ENCODE measurements around the gene TTLL3. TPM values are rescaled to one million over a fixed set of nuclear protein-coding genes. Genes with fewer than 3 reads are reported as not detected.
"Not testable (repeated sequence)": the region's sequence is repeated elsewhere in the genome, so short reads cannot be mapped to it uniquely, and the experiment has no call there.

Gene TTLL3
- total and polyA plus RNA-seq, 7 experiments from 2014 or later = 2.5 to 106 (median 66.0) TPM

- Mint-ChIP-seq H3K4me3 (peak overlapping the region in 1 of 10 donors; percentile 10), H3K36me3 (peaks cover 4 to 12% (median 7%) of the 10 kb centered on the region in 5 donors), H3K9me3 (no peaks in the 10 kb centered on the region), H3K4me1 (peaks cover 12 to 33% (median 23%) of the 10 kb centered on the region in 7 donors), H3K27me3 (peaks cover 0 to 5% (median 0%) of the 10 kb centered on the region in 5 donors), H3K27ac (no peak overlapping the region)
- no peak overlapping the region for H3K4me3 ChIP-seq (ENCODE audit: low read length)
- H3K9me3 ChIP-seq (ENCODE audit: control insufficient read depth in 2 of 3, low read length in 3 of 3) = no peaks in the 10 kb centered on the region
- H3K36me3 ChIP-seq (ENCODE audit: control insufficient read depth in 2 of 3, insufficient read depth in 3 of 3, low read length in 3 of 3) = peaks cover 0 to 14% (median 4%) of the 10 kb centered on the region in 3 experiments
- intact Hi-C loops (cut with micrococcal nuclease) = loop anchor here in 1 of 2 donors (10.0 kb wide), 1 partner anchor 889 kb away; no protein-coding TSS in a partner anchor
- H3K27me3 ChIP-seq (ENCODE audit: control insufficient read depth in 2 of 2, insufficient read depth in 2 of 2, low read length in 2 of 2) = no peaks in the 10 kb centered on the region
- CTCF ChIA-PET = interaction anchor here (0.7 to 1.1 kb wide), 2 partner anchors 40 to 100 kb away, joined by 3 to 4 read pairs; no protein-coding TSS in a partner anchor
- no peak overlapping the region for H3K27ac ChIP-seq (ENCODE audit: low read depth, low read length)
- DNase-seq = no peak
- no peak for ATAC-seq
- POLR2A ChIA-PET = interaction anchor here (0.6 kb wide), 1 partner anchor 148 kb away, joined by 5 read pairs; no protein-coding TSS in a partner anchor
- peaks cover 4 to 5% of the 10 kb centered on the region in 2 donors for H3K4me1 ChIP-seq (ENCODE audit: control insufficient read depth in 2 of 2, insufficient read depth in 2 of 2, low read length in 2 of 2)
Observed at GRCh38 chr3:9846231-9846630, 36.2 kb downstream of the TTLL3 start.

- ChIA-PET CTCF (interaction anchor here (1.1 kb wide), 1 partner anchor 100 kb away, joined by 3 read pairs; no protein-coding TSS in a partner anchor), POLR2A (interaction anchor here (0.6 kb wide), 2 partner anchors 37 to 147 kb away, joined by 3 to 5 read pairs; no protein-coding TSS in a partner anchor)
- no peak for ATAC-seq
- Histone ChIP-seq H3K36me3 (ENCODE audit: control insufficient read depth in 2 of 3, insufficient read depth in 3 of 3, low read length in 3 of 3) (peaks cover 0 to 7% (median 0%) of the 10 kb centered on the region in 3 experiments), H3K9me3 (ENCODE audit: control insufficient read depth in 2 of 3, low read length in 3 of 3) (no peaks in the 10 kb centered on the region), H3K4me1 (ENCODE audit: control insufficient read depth in 2 of 2, insufficient read depth in 2 of 2, low read length in 2 of 2) (peaks cover 4 to 5% of the 10 kb centered on the region in 2 donors), H3K27me3 (ENCODE audit: control insufficient read depth in 2 of 2, insufficient read depth in 2 of 2, low read length in 2 of 2) (no peaks in the 10 kb centered on the region), H3K27ac (ENCODE audit: low read depth, low read length) (no peak overlapping the region), H3K4me3 (ENCODE audit: low read length) (no peak overlapping the region)
- Mint-ChIP-seq H3K9me3 (no peaks in the 10 kb centered on the region), H3K4me3 (no peak overlapping the region), H3K27me3 (peaks cover 0 to 13% (median 0%) of the 10 kb centered on the region in 5 donors), H3K27ac (no peak overlapping the region), H3K4me1 (peaks cover 10 to 29% (median 21%) of the 10 kb centered on the region in 7 donors), H3K36me3 (peaks cover 4 to 7% (median 5%) of the 10 kb centered on the region in 5 donors)
- DNase-seq = no peak
- intact Hi-C loops (cut with micrococcal nuclease) = loop anchor here in 1 of 2 donors (10.0 kb wide), 1 partner anchor 888 kb away; no protein-coding TSS in a partner anchor
Observed at GRCh38 chr3:9846931-9847488, 36.9 kb downstream of the TTLL3 start.

GRCh38 chr3:9847870-9848269 lies 37.8 kb downstream of the TTLL3 start:
- intact Hi-C loops (cut with micrococcal nuclease) = loop anchor here in 1 of 2 donors (1.0 to 10.0 kb wide), 3 partner anchors 67 to 887 kb away; no protein-coding TSS in a partner anchor
- H3K9me3 ChIP-seq (ENCODE audit: control insufficient read depth in 2 of 3, low read length in 3 of 3); H3K36me3 ChIP-seq (ENCODE audit: control insufficient read depth in 2 of 3, insufficient read depth in 3 of 3, low read length in 3 of 3); H3K4me3 ChIP-seq (ENCODE audit: low read length); DNase-seq; H3K4me3 Mint-ChIP-seq; CTCF ChIA-PET; H3K27ac ChIP-seq (ENCODE audit: low read depth, low read length); H3K4me1 ChIP-seq (ENCODE audit: control insufficient read depth in 2 of 2, insufficient read depth in 2 of 2, low read length in 2 of 2); H3K36me3 Mint-ChIP-seq; H3K27me3 ChIP-seq (ENCODE audit: control insufficient read depth in 2 of 2, insufficient read depth in 2 of 2, low read length in 2 of 2); H3K9me3 Mint-ChIP-seq; ATAC-seq; H3K27ac Mint-ChIP-seq; POLR2A ChIA-PET: not testable (repeated sequence)
- H3K4me1 Mint-ChIP-seq = peaks cover 1 to 21% (median 13%) of the 10 kb centered on the region in 7 donors
- peaks cover 0 to 18% (median 0%) of the 10 kb centered on the region in 5 donors for H3K27me3 Mint-ChIP-seq

- H3K36me3 ChIP-seq (ENCODE audit: control insufficient read depth in 2 of 3, insufficient read depth in 3 of 3, low read length in 3 of 3); POLR2A ChIA-PET; ATAC-seq; H3K9me3 ChIP-seq (ENCODE audit: control insufficient read depth in 2 of 3, low read length in 3 of 3); H3K4me1 ChIP-seq (ENCODE audit: control insufficient read depth in 2 of 2, insufficient read depth in 2 of 2, low read length in 2 of 2); H3K4me3 Mint-ChIP-seq; H3K36me3 Mint-ChIP-seq; H3K27ac ChIP-seq (ENCODE audit: low read depth, low read length); H3K9me3 Mint-ChIP-seq; H3K27me3 ChIP-seq (ENCODE audit: control insufficient read depth in 2 of 2, insufficient read depth in 2 of 2, low read length in 2 of 2); H3K4me3 ChIP-seq (ENCODE audit: low read length): not testable (repeated sequence)
- CTCF ChIA-PET = interaction anchor here (0.6 to 1.9 kb wide), 2 partner anchors 11 to 192 kb away, joined by 3 to 7 read pairs; no protein-coding TSS in a partner anchor
- peaks cover 0 to 26% (median 0%) of the 10 kb centered on the region in 5 donors for H3K27me3 Mint-ChIP-seq
- H3K27ac Mint-ChIP-seq = peak overlapping the region in 1 of 9 donors; percentile 67
- H3K4me1 Mint-ChIP-seq = peaks cover 0 to 20% (median 6%) of the 10 kb centered on the region in 7 donors
- peak in 7 of 9 donors; percentile 22 to 53 (median 48) for DNase-seq
- intact Hi-C loops (cut with micrococcal nuclease) = loop anchor here in 1 of 2 donors (1.0 to 10.0 kb wide), 4 partner anchors 66 to 886 kb away; no protein-coding TSS in a partner anchor
Observed at GRCh38 chr3:9848860-9849259, 38.8 kb downstream of the TTLL3 start.

DNA sequence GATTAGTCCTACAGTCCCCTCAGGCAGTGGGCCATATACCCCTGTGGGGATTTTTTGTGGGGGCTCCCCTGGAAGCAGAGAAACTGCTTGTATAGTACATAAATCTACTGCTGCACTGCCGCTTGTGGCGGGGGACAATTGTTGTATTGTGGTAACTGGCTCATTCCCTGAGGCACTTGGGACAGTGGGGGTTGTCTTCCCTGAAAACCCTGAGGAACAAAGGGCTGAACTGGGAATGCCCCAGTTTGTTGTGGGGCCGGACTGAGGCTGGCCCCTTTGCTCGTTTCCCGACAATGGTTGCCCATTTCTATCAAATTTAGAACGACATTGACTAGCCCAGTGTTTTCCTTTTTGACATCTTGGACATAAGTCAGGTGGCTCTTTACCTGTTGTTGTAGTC lies 41.3 kb downstream of the TTLL3 start:
- H3K36me3 ChIP-seq (ENCODE audit: control insufficient read depth in 2 of 3, insufficient read depth in 3 of 3, low read length in 3 of 3); H3K4me3 ChIP-seq (ENCODE audit: low read length); H3K4me3 Mint-ChIP-seq; H3K9me3 Mint-ChIP-seq; H3K4me1 Mint-ChIP-seq; H3K27ac Mint-ChIP-seq; H3K4me1 ChIP-seq (ENCODE audit: control insufficient read depth in 2 of 2, insufficient read depth in 2 of 2, low read length in 2 of 2); DNase-seq; H3K27me3 ChIP-seq (ENCODE audit: control insufficient read depth in 2 of 2, insufficient read depth in 2 of 2, low read length in 2 of 2); intact Hi-C loops (cut with micrococcal nuclease); POLR2A ChIA-PET; H3K36me3 Mint-ChIP-seq; ATAC-seq; H3K27ac ChIP-seq (ENCODE audit: low read depth, low read length); H3K9me3 ChIP-seq (ENCODE audit: control insufficient read depth in 2 of 3, low read length in 3 of 3): not testable (repeated sequence)
- CTCF ChIA-PET = interaction anchor here (0.6 kb wide), 1 partner anchor 20 kb away, joined by 3 read pairs; no protein-coding TSS in a partner anchor
- H3K27me3 Mint-ChIP-seq = peaks cover 0 to 30% (median 0%) of the 10 kb centered on the region in 5 donors

- H3K4me3 Mint-ChIP-seq; H3K4me1 ChIP-seq (ENCODE audit: control insufficient read depth in 2 of 2, insufficient read depth in 2 of 2, low read length in 2 of 2); H3K27me3 ChIP-seq (ENCODE audit: control insufficient read depth in 2 of 2, insufficient read depth in 2 of 2, low read length in 2 of 2); H3K27ac Mint-ChIP-seq; H3K4me3 ChIP-seq (ENCODE audit: low read length); intact Hi-C loops (cut with micrococcal nuclease); DNase-seq; H3K9me3 Mint-ChIP-seq; ATAC-seq; POLR2A ChIA-PET; H3K27ac ChIP-seq (ENCODE audit: low read depth, low read length); H3K36me3 Mint-ChIP-seq; H3K4me1 Mint-ChIP-seq; H3K9me3 ChIP-seq (ENCODE audit: control insufficient read depth in 2 of 3, low read length in 3 of 3); H3K36me3 ChIP-seq (ENCODE audit: control insufficient read depth in 2 of 3, insufficient read depth in 3 of 3, low read length in 3 of 3): not testable (repeated sequence)
- H3K27me3 Mint-ChIP-seq = peaks cover 0 to 30% (median 0%) of the 10 kb centered on the region in 5 donors
- CTCF ChIA-PET = interaction anchor here (0.6 kb wide), 2 partner anchors 21 to 276 kb away, joined by 3 read pairs; no protein-coding TSS in a partner anchor
Observed at GRCh38 chr3:9851926-9852325, 41.9 kb downstream of the TTLL3 start.

Measured in naive thymus-derived CD4-positive, alpha-beta T cell (primary cell).